ENCODE results near the gene GRHL3.

GRHL3 gene

DNA sequence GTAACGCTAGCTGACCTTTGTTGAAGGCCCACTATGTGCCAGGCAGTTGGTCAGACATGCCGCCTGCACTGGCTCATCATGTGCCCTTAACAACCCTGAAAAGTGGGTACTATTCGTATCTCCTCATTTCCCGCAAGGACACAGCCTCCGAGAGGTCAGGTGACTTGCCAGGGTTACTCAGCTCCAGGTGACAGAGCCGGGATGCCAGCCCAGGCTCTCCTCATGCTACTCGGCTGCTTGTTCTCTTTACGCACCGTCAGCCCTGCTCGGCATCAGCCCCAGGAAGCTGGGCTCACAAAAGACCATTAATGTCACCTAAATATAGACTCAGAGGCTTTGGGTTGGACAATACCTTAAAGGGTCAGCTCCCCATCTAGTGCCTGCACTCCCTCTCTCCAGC lies 29.0 kb downstream of the GRHL3 start:
- Histone ChIP-seq H3K9me3 (no peaks in the 10 kb centered on the region), H3K4me3 (ENCODE audit: low read depth, low read length) (no peak overlapping the region), H3K4me1 (no peaks in the 10 kb centered on the region), H3K36me3 (no peaks in the 10 kb centered on the region), H3K27me3 (no peaks in the 10 kb centered on the region)
- no peak for DNase-seq
- no peak for TF ChIP-seq CTCF (IDR thresholded peaks at IDR 0.05; ENCODE audit: low read depth, low read length)

- Histone ChIP-seq H3K9me3 (no peaks in the 10 kb centered on the region), H3K36me3 (no peaks in the 10 kb centered on the region), H3K27me3 (no peaks in the 10 kb centered on the region), H3K4me3 (ENCODE audit: low read depth, low read length) (no peak overlapping the region), H3K4me1 (no peaks in the 10 kb centered on the region)
- no peak for TF ChIP-seq CTCF (IDR thresholded peaks at IDR 0.05; ENCODE audit: low read depth, low read length)
- DNase-seq = no peak
Measured at GRCh38 chr1:24349891-24350290, 30.7 kb downstream of the GRHL3 start.

DNA sequence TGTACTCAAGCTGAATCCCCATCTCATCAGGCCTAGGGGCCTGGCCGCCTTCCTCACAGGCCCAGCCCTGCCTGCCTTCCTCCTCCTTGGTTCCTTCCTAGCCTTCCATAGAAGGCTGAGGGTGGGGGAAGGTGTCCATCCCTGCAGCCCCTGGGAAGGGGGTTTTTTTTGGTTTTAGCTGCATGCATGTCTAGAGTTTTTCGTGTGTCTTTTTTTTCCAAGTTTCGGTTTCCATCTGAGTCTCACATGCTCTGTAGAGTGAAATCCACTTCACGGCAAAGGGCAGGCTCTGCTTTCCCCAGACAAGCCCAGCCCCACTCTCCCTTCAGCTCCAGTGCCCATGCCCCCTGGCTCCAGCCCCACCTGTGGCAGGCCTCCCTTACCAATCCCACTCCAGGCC lies 32.1 kb downstream of the GRHL3 start:
- TF ChIP-seq CTCF (IDR thresholded peaks at IDR 0.05; ENCODE audit: low read depth, low read length) = no peak
- no peaks in the 10 kb centered on the region for H3K9me3 ChIP-seq
- H3K36me3 ChIP-seq = no peaks in the 10 kb centered on the region
- no peaks in the 10 kb centered on the region for H3K27me3 ChIP-seq
- H3K4me1 ChIP-seq = no peaks in the 10 kb centered on the region
- no peak overlapping the region for H3K4me3 ChIP-seq (ENCODE audit: low read depth, low read length)
- no peak for DNase-seq

- no peaks in the 10 kb centered on the region for H3K27me3 ChIP-seq
- no peaks in the 10 kb centered on the region for H3K36me3 ChIP-seq
- no peak for TF ChIP-seq CTCF (IDR thresholded peaks at IDR 0.05; ENCODE audit: low read depth, low read length)
- no peak overlapping the region for H3K4me3 ChIP-seq (ENCODE audit: low read depth, low read length)
- peak; percentile 15 for DNase-seq
- no peaks in the 10 kb centered on the region for H3K4me1 ChIP-seq
- no peaks in the 10 kb centered on the region for H3K9me3 ChIP-seq
Measured at GRCh38 chr1:24351918-24352627, 32.9 kb downstream of the GRHL3 start.

- Histone ChIP-seq H3K4me1 (no peaks in the 10 kb centered on the region), H3K27me3 (no peaks in the 10 kb centered on the region), H3K9me3 (no peaks in the 10 kb centered on the region), H3K4me3 (ENCODE audit: low read depth, low read length) (no peak overlapping the region), H3K36me3 (no peaks in the 10 kb centered on the region)
- TF ChIP-seq CTCF (IDR thresholded peaks at IDR 0.05; ENCODE audit: low read depth, low read length) = no peak
- no peak for DNase-seq
Measured at GRCh38 chr1:24353292-24353891, 34.2 kb downstream of the GRHL3 start.

DNA sequence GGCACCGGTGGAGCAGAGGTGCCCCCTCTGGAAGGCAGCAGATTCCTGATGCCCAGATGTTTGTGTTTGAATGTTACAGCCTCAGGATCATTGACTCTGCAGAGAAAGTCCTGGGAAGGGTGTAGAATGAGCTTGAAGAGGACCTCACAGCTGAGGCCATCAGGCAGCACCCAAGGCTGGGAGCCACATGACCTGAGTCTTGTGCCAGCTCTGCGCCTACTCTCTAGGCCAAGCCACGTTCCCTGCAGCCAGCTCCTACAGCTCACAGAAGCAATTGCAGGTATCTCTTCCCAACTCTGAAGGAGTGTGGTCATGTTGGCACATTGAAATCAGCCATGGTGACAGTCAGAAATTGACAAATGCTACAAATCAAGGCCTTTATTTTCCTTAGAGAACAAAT lies 36.3 kb downstream of the GRHL3 start:
- no peaks in the 10 kb centered on the region for H3K36me3 ChIP-seq
- H3K27me3 ChIP-seq = no peaks in the 10 kb centered on the region
- no peak overlapping the region for H3K4me3 ChIP-seq (ENCODE audit: low read depth, low read length)
- H3K9me3 ChIP-seq = no peaks in the 10 kb centered on the region
- H3K4me1 ChIP-seq = no peaks in the 10 kb centered on the region
- no peak for TF ChIP-seq CTCF (IDR thresholded peaks at IDR 0.05; ENCODE audit: low read depth, low read length)
- no peak for DNase-seq

Data from BE2C (cell line).